Fibroblast of upper back skin (primary cell): ENCODE results near the gene MAB21L4.
"Not testable (repeated sequence)": the region's sequence is repeated elsewhere in the genome, so short reads cannot be mapped to it uniquely, and the experiment has no call there.

ENCODE experiments used
- DNase-seq: peaks from one replicate; pipeline ENCODE4 v3.0.0-alpha.2; 2013

Gene MAB21L4

DNA sequence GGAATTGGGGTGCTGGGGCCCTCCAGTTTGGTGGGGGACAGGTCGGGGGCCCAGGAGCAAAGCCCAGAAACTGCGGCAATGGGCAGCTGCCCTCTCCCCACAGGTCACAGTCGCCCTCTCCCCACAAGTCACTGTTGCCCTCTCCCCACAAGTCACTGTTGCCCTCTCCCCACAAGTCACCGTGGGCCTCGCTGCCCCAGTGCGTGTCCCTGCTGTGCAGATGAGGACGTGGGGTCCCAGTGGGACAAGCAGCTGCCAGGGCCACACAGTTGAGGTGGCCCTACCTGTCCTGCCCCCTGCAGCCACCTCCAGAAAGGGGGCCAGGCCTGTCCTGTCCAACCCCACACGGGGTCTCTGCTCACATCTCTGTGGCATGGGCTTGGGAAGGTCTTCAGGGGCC, 40.3 kb downstream of the MAB21L4 start:
- DNase-seq: no peak

DNA sequence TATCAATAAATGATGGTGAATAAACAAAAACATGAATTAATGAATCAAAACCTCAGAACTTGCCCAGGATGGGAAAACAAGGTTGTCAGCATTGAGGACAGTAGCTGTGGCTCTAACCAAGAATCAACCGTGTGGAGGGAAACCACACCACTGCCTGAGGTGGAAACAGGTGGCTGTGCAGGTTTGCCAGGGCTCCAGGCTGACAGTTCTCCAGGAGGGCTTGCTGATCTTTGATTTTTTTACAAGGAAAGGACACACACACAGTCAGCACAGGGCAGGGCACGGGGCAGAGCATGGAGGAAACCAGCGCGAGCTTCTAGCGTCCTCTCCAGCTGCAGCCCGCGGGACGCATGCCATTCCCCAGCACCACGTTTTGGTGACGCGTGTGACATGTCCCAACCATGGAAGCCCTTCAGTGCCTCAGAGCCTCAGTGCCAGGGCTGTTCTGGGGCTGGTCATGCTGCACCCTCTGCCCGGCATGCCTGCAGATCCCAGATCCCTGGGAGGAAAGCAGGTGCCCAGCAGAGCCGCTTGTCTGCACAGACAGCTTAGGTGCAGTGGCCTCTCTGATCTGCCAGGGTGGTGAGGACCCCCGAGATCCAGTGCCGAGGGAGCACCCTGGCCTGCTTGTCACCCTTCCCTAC, 43.2 kb downstream of the MAB21L4 start:
- DNase-seq: no peak

- DNase-seq: peak; percentile 66
Measured at GRCh38 chr2:240851078-240851991, 44.6 kb downstream of the MAB21L4 start.

- no peak for DNase-seq
Measured at GRCh38 chr2:240850756-240851077, 45.2 kb downstream of the MAB21L4 start.

- no peak for DNase-seq
Measured at GRCh38 chr2:240850026-240850425, 45.9 kb downstream of the MAB21L4 start.

- DNase-seq: no peak
Measured at GRCh38 chr2:240848900-240849680, 46.9 kb downstream of the MAB21L4 start.

DNA sequence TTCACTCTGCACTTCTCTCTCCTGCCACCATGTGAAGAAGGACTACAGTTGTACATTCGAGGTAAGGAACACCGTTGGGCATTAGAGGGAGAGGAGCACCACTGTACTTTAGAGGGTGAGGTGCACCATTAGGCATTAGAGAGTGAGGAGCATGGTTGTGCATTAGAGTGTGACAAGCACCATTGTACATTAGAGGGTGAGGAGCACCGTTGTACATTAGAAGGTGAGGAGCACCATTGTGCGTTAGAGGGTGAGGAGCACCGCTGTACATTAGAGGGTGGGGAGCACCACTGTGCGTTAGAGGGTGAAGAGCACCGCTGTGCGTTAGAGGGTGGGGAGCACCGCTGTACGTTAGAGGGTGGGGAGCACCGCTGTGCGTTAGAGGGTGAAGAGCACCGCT, 48.1 kb downstream of the MAB21L4 start:
- DNase-seq: no peak

DNA sequence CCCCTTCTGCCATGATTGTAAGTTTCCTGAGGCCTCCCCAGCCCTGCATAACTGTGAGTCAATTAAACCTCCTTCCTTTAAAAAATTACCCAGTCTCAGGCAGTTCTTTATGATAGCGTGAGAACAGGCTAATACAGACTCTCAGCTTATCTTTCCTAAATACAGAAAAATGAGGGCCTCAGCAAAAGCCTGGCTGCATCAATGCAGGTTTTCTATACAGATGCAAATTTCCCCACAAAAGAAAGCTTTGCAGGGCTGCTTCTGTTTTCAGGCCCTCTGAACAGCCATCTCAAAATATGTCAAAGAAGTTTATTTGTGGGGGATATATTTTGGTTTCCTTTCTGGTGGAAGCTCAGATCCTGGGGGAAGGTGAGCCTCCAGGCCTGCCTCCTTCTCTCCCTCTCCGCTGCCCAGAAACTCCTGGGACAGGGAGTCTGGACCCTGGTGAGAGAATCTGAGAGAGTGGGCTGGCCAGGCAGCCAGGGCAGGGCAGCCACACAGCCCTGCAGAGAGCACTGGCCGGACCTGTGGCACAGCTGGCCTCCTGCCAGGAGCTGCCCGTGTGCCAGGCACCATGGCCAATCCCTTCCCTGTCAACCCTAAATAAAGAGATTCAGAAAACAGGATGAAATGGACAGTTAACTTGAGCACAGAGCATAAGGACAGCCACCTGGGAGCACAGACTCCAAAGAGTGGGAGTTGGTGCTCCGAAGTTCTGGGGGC, 48.9 kb downstream of the MAB21L4 start:
- DNase-seq: no peak

DNA sequence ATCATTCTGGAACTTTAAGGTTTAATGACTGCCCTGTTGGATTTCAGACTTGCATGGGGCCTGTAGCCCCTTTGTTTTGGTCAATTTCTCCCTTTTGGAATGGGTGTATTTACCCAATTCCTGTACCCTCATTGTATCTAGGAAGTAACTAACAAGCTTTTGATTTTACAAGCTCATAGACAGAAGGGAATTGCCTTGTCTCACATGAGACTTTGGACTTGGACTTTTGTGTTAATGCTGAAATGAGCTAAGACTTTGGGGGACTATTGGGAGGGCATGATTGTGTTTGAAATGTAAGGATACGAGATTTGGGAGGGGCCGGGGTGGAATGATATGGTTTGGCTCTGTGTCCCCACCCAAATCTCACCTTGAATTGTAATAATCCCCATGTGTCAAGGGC, 49.6 kb downstream of the MAB21L4 start:
- not testable (repeated sequence) for DNase-seq

- peak; percentile 55 for DNase-seq
Measured at GRCh38 chr2:240840435-240841060, 55.4 kb downstream of the MAB21L4 start.

DNA sequence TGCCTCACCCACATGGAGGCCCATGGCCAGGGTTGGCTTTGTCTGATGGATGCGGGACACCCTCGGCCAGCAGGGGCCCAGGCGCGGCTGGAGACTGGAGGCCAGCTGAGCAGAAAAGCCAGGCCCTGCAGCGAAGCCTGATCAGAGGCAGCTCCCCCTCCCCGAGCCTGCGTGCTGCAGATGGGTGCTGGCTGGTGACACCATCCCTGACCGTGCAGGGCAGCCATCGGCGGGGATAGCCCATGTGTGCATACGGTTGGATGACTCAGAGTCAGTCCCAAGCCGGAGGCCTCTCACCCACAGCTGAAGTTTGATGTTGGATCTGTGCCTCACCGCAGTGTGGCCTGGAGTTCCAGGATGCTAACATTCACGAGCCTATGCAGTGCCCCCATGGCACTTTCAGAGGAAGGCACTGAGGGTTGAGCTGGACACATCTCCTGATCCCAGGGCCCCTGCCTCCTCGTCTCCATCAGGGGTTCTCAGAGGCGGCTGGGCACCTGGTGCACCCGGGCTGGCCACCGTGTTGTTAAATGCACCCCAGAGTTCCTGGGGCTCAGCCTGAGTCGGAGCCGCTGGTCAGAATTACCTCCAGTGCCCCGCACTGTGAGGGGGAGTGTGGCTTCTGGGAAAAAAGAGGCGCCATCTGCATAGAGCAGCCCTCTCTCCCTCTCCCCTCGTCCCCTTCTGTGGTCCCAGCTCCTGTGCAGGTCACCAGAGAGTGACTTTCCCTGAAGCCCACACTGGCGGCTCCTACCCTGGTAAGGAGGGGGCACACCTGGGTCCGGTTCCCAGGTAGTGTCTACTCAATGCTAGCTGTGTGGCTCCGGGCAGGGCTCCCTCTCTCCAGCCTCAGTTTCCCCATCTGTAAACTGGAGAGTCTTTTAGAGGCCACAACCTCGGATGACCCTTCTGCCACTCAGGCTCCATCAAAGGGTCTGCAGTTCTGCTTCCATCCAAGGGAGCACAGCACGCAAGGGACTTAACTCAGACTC, 56.5 kb downstream of the MAB21L4 start:
- no peak for DNase-seq

GRCh38 chr2:240837621-240838020, 58.3 kb downstream of the MAB21L4 start:
- DNase-seq: no peak

GRCh38 chr2:240836781-240837467, 59.0 kb downstream of the MAB21L4 start:
- peak; percentile 9 for DNase-seq
